ENCODE results near the gene EIF2AK2.

EIF2AK2 gene

GRCh38 chr2:37060446-37060845 is 96.3 kb downstream of the EIF2AK2 start:
- no peak for ATAC-seq
- Mint-ChIP-seq H3K4me1 (no peaks in the 10 kb centered on the region), H3K36me3 (ENCODE audit: low read depth) (peaks cover 33% of the 10 kb centered on the region), H3K27ac (no peak overlapping the region), H3K4me3 (no peak overlapping the region), H3K9me3 (no peaks in the 10 kb centered on the region), H3K27me3 (no peaks in the 10 kb centered on the region)
- DNase-seq, result no peak

DNA sequence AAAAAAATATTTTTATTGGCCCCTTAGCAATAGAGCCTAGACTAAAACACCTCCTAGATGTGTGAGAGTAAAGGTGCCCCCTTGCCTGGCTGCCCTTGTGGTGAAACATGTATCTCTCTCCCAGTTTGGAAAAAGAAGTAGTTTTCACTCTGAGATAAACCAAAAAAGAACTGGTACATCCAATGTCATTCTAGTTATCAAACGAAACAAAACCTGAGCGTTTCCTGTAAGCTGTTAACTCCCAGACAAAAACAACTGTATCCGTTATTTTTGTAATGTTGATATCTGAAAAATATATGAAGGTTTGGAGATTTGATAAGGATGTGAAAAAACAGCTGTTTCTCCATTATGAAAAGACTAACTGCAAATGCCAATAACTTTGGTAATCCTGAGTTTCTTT is 96.9 kb downstream of the EIF2AK2 start:
- Mint-ChIP-seq H3K36me3 (ENCODE audit: low read depth) (peaks cover 31% of the 10 kb centered on the region), H3K27me3 (no peaks in the 10 kb centered on the region), H3K4me3 (no peak overlapping the region), H3K4me1 (no peaks in the 10 kb centered on the region), H3K9me3 (no peaks in the 10 kb centered on the region), H3K27ac (no peak overlapping the region)
- no peak for ATAC-seq
- DNase-seq, result no peak

- no peaks in the 10 kb centered on the region for H3K9me3 Mint-ChIP-seq
- H3K4me1 Mint-ChIP-seq, result no peaks in the 10 kb centered on the region
Measured at GRCh38 chr2:37052600-37053332, 104.0 kb downstream of the EIF2AK2 start.

More at GRCh38 chr2:37052600-37053332, 104.0 kb downstream of the EIF2AK2 start:
- ATAC-seq (no peak), DNase-seq (no peak)
- H3K4me3 Mint-ChIP-seq, result no peak overlapping the region
- no peak overlapping the region for H3K27ac Mint-ChIP-seq
- H3K27me3 Mint-ChIP-seq, result no peaks in the 10 kb centered on the region
- H3K36me3 Mint-ChIP-seq (ENCODE audit: low read depth), result peaks cover 34% of the 10 kb centered on the region
